Keratinocyte (primary cell): ENCODE measurements around the gene ARL15. TPM values are rescaled to one million over a fixed set of nuclear protein-coding genes. Genes with fewer than 3 reads are reported as not detected.
A peak's percentile ranks its signal among the peaks of the same experiment; 100 is the strongest.

Experiments
- DNase-seq: peaks from one replicate; pipeline ENCODE4 v3.0.0-alpha.2; 2011; ENCODE audit warnings: low read depth, missing footprints, low spot score
- FAIRE-seq: peaks from 2 replicates; lab custom pipeline; 2011; peaks lifted over from hg19 to GRCh38; lab: Jason Lieb, UNC
- H2AFZ ChIP-seq: 2 replicates; pipeline ENCODE4 v1.6.0; 2012; ENCODE audit warnings: low read length, control low read depth, inconsistent platforms; ENCODE audit not compliant: control insufficient read depth
- H3K27ac ChIP-seq: 2 replicates; pipeline ENCODE4 v1.5.1; 2011; ENCODE audit warnings: low read length; ENCODE audit not compliant: control insufficient read depth, insufficient read depth
- H3K27me3 ChIP-seq: 3 replicates; pipeline ENCODE4 v1.6.0; 2011; ENCODE audit warnings: low read length; ENCODE audit not compliant: control insufficient read depth, insufficient read depth; ENCODE audit errors: extremely low read depth
- H3K36me3 ChIP-seq, 2 experiments: 2 replicates in 1 of 2; 3 replicates in 1 of 2; pipeline ENCODE4 v1.5.1; 2011; ENCODE audit warnings: low read length in 2 of 2, mild to moderate bottlenecking in 1 of 2; ENCODE audit not compliant: control insufficient read depth in 2 of 2, insufficient read depth in 2 of 2; ENCODE audit errors: extremely low read depth in 1 of 2
- H3K4me1 ChIP-seq: 3 replicates; pipeline ENCODE4 v1.5.1; 2011; ENCODE audit warnings: low read length; ENCODE audit not compliant: control insufficient read depth, insufficient read depth; ENCODE audit errors: extremely low read depth
- H3K4me2 ChIP-seq: 3 replicates; pipeline ENCODE4 v1.6.0; 2011; ENCODE audit warnings: low read depth, low read length; ENCODE audit not compliant: control insufficient read depth, insufficient read depth; ENCODE audit errors: extremely low read depth
- H3K4me3 ChIP-seq, 3 experiments: fragments of 200-600 bp in 1 of 3; sonication (generic) in 1 of 3; 2 replicates in 2 of 3; 3 replicates in 1 of 3; pipeline ENCODE4 v1.5.1; 2011 to 2016; ENCODE audit warnings: low read length in 3 of 3, mild to moderate bottlenecking in 3 of 3, control low read depth in 2 of 3, inconsistent platforms in 1 of 3, low read depth in 1 of 3, mixed read lengths in 1 of 3, mixed run types in 1 of 3, moderate library complexity in 1 of 3; ENCODE audit not compliant: control insufficient read depth in 2 of 3, insufficient read depth in 2 of 3; ENCODE audit errors: extremely low read depth in 1 of 3
- H3K79me2 ChIP-seq: 2 replicates; pipeline ENCODE4 v1.6.0; 2012; ENCODE audit warnings: low read length; ENCODE audit not compliant: control insufficient read depth, insufficient read depth
- H3K9ac ChIP-seq: 3 replicates; pipeline ENCODE4 v1.6.0; 2011; ENCODE audit warnings: low read length; ENCODE audit not compliant: control insufficient read depth, insufficient read depth; ENCODE audit errors: extremely low read depth
- H3K9me1 ChIP-seq: 3 replicates; pipeline ENCODE4 v1.6.0; 2011; ENCODE audit warnings: low read length; ENCODE audit not compliant: control insufficient read depth, insufficient read depth; ENCODE audit errors: extremely low read depth
- H3K9me3 ChIP-seq: 2 replicates; pipeline ENCODE4 v1.5.1; 2012; ENCODE audit warnings: low read depth, low read length; ENCODE audit not compliant: control insufficient read depth
- H4K20me1 ChIP-seq: 3 replicates; pipeline ENCODE4 v1.6.0; 2011; ENCODE audit warnings: low read length; ENCODE audit not compliant: control insufficient read depth, insufficient read depth; ENCODE audit errors: extremely low read depth
- EZH2 ChIP-seq: IDR thresholded peaks from one replicate; pipeline ENCODE4 v1.6.1; 2012; ENCODE audit warnings: inconsistent platforms, mild to moderate bottlenecking, low read length, moderate library complexity
- dilution Hi-C: fragments of 300-500 bp; cut with MboI; formaldehyde crosslinking; loops from one replicate; pipeline ENCODE4 v1.7.0; 2020; ENCODE audit warnings: low sequenced_read_pairs; ENCODE audit not compliant: extremely low pct_ligation_motif_present
- polyA plus RNA-seq, 5 experiments: library from polyadenylated mRNA; depleted of rRNA in 3 of 5; stranded (reverse) in 3 of 5; stranded (forward) in 1 of 5; unstranded in 1 of 5; fragments of >200 nt; gene quantifications; 1 replicate in 1 of 5; 2 replicates in 3 of 5; 3 replicates in 1 of 5; pipeline versions ENCODE4 v1.2.1 to v1.2.3, GENCODE V29; 2011 to 2012; ENCODE audit warnings: missing spikeins in 2 of 5, low read depth in 1 of 5, low replicate concordance in 1 of 5
- TF ChIP-seq, protein P1 (sequence below), 3 experiments: IDR thresholded peaks in 1 of 3; conservative IDR thresholded peaks in 1 of 3; optimal IDR thresholded peaks in 1 of 3; 2 replicates in 2 of 3; 3 replicates in 1 of 3; pipeline versions ENCODE3 to v1.5.1; 2011; ENCODE audit warnings: low read length in 3 of 3, mild to moderate bottlenecking in 3 of 3, moderate library complexity in 2 of 3, control low read depth in 1 of 3, inconsistent platforms in 1 of 3; ENCODE audit not compliant: insufficient read depth in 2 of 3; ENCODE audit errors: extremely low read depth in 1 of 3

ARL15 gene
- polyA plus RNA-seq, 1 donor (not counting 4 experiments of a cell fraction or from before 2014, with no cell fraction given), result 19.7 TPM

DNA sequence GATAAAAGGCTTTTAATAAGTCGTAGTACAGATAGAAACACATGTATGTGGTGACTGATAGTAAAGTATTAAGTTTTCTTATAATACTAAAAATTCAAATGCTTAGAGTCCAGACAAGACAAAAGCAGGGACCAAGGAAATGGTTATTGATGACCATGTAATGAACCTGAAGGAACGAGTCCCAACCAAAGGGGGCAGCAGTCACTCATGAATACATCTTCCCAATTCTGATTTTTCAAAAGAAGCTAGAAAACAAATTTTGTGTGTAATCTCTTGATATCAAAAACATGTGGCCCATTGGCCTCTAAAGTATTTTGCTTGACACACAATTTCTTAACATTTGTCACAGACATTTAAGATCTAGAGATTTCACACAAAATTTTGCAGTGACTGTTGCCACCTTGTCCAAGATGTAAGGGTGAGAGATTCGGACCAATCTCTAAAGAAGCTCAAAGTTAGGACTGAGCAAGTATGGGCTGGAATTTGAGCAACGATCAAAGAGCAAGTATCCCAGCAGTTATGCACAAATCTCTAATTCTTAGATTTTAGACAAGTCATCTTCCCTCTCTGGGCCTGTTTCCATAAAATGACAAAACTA, 66.8 kb downstream of the ARL15 start:
- no peak overlapping the region for H3K9ac ChIP-seq
- no peak overlapping the region for H3K4me3 ChIP-seq
- no peak for TF ChIP-seq EZH2
- TF ChIP-seq, protein P1, sequence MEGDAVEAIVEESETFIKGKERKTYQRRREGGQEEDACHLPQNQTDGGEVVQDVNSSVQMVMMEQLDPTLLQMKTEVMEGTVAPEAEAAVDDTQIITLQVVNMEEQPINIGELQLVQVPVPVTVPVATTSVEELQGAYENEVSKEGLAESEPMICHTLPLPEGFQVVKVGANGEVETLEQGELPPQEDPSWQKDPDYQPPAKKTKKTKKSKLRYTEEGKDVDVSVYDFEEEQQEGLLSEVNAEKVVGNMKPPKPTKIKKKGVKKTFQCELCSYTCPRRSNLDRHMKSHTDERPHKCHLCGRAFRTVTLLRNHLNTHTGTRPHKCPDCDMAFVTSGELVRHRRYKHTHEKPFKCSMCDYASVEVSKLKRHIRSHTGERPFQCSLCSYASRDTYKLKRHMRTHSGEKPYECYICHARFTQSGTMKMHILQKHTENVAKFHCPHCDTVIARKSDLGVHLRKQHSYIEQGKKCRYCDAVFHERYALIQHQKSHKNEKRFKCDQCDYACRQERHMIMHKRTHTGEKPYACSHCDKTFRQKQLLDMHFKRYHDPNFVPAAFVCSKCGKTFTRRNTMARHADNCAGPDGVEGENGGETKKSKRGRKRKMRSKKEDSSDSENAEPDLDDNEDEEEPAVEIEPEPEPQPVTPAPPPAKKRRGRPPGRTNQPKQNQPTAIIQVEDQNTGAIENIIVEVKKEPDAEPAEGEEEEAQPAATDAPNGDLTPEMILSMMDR (optimal IDR thresholded peaks at IDR 0.05 in 1 of 3, IDR thresholded peaks at IDR 0.05 in 1 of 3, conservative IDR thresholded peaks at IDR 0.05 in 1 of 3; ENCODE audit: extremely low read depth in 1 of 3, insufficient read depth in 2 of 3, low read length in 3 of 3), result peak; percentile 59 to 68 (median 65)
- H3K79me2 ChIP-seq, result no peaks in the 10 kb centered on the region
- no peak overlapping the region for H3K4me2 ChIP-seq
- H3K9me3 ChIP-seq, result no peaks in the 10 kb centered on the region
- H2AFZ ChIP-seq, result no peak overlapping the region
- dilution Hi-C loops, result no loop called here
- H3K9me1 ChIP-seq, result no peaks in the 10 kb centered on the region
- H4K20me1 ChIP-seq, result no peaks in the 10 kb centered on the region
- no peaks in the 10 kb centered on the region for H3K27me3 ChIP-seq
- FAIRE-seq (peak; percentile 44), DNase-seq (no peak)
- H3K4me1 ChIP-seq, result no peaks in the 10 kb centered on the region
- H3K36me3 ChIP-seq, result no peaks in the 10 kb centered on the region
- H3K27ac ChIP-seq, result no peak overlapping the region

DNA sequence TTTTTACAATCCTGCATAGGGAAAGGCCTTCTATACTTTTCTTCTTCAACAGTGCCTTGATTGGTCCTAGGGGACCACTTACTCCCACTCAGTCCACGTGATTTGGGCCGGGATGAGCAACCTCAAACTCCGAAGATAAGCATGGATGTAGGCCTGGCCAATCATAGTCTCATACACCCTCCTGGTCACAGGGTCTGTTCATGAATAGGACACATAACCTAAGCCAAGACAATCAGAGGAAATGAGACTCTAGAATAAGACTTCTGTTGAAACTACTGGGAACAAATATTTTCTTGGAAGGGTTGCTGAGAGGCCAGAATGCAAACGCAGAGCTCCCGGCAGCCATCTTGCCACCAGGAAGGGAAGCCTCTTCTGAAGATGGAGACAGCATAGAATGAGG, 68.1 kb downstream of the ARL15 start:
- Histone ChIP-seq H3K4me2 (no peak overlapping the region), H2AFZ (no peak overlapping the region), H3K79me2 (no peaks in the 10 kb centered on the region), H3K27me3 (no peaks in the 10 kb centered on the region), H3K4me1 (no peaks in the 10 kb centered on the region), H3K9ac (no peak overlapping the region), H3K9me3 (no peaks in the 10 kb centered on the region), H3K36me3 (no peaks in the 10 kb centered on the region), H3K4me3 (no peak overlapping the region), H4K20me1 (no peaks in the 10 kb centered on the region), H3K27ac (no peak overlapping the region), H3K9me1 (no peaks in the 10 kb centered on the region)
- DNase-seq (no peak), FAIRE-seq (peak; percentile 48)
- TF ChIP-seq, protein P1 (optimal IDR thresholded peaks at IDR 0.05 in 1 of 3, IDR thresholded peaks at IDR 0.05 in 1 of 3, conservative IDR thresholded peaks at IDR 0.05 in 1 of 3; ENCODE audit: extremely low read depth in 1 of 3, insufficient read depth in 2 of 3, low read length in 3 of 3), result no peak
- TF ChIP-seq EZH2, result no peak
- dilution Hi-C loops, result no loop called here
